ENCODE data around the gene NKAIN2. TPM values are rescaled to one million over a fixed set of nuclear protein-coding genes. Genes with fewer than 3 reads are reported as not detected.

NKAIN2 gene
- total and polyA plus RNA-seq, 2 donors (not counting 3 experiments of a cell fraction or from before 2014, with no cell fraction given), result 0.03 TPM; not detected in 1

GRCh38 chr6:123849406-123849805 lies 45.7 kb downstream of the NKAIN2 start:
- intact Hi-C loops (cut with micrococcal nuclease), result no loop called here
- dilution Hi-C loops (cut with MboI; ENCODE audit: extremely low pct_ligation_motif_present, low sequenced_read_pairs), result no loop called here
- no TSS peak for BruUV-seq (replicated peaks)

More at GRCh38 chr6:123849406-123849805, 45.7 kb downstream of the NKAIN2 start:
- Histone ChIP-seq H3K9me1 (replicated peaks; ENCODE audit: control insufficient read depth, extremely low read depth, insufficient read depth, low read length) (no peaks in the 10 kb centered on the region), H4K20me1 (replicated peaks; ENCODE audit: control insufficient read depth, extremely low read depth, insufficient read depth, low read length) (no peaks in the 10 kb centered on the region), H3K9ac (replicated peaks; ENCODE audit: extremely low read depth, insufficient read depth, low read length) (no peak overlapping the region), H3K4me2 (ENCODE audit: insufficient read depth, low read length) (no peak overlapping the region), H3K4me3 (replicated peaks in 1 of 3; ENCODE audit: insufficient read depth in 1 of 3, low read depth in 1 of 3, low read length in 3 of 3) (no peak overlapping the region), H3K9me3 (replicated peaks; ENCODE audit: control insufficient read depth, insufficient read depth, low read length) (no peaks in the 10 kb centered on the region), H2AFZ (ENCODE audit: low read depth, low read length) (no peak overlapping the region), H3K79me2 (ENCODE audit: control insufficient read depth, insufficient read depth, low read length) (no peaks in the 10 kb centered on the region), H3K27ac (ENCODE audit: insufficient read depth, low read depth, low read length) (no peak overlapping the region), H3K36me3 (ENCODE audit: control insufficient read depth in 2 of 2, extremely low read depth in 1 of 2, insufficient read depth in 2 of 2, low read length in 2 of 2) (no peaks in the 10 kb centered on the region), H3K27me3 (ENCODE audit: control insufficient read depth in 2 of 2, insufficient read depth in 2 of 2, low read length in 2 of 2) (no peaks in the 10 kb centered on the region), H3K4me1 (ENCODE audit: control insufficient read depth, extremely low read depth, insufficient read depth, low read length) (no peaks in the 10 kb centered on the region)
- no peak for FAIRE-seq
- ChIA-PET POLR2A (no interaction called here), CTCF (interaction anchor here (1.7 kb wide), 1 partner anchor 47 kb away, joined by 5 read pairs; no protein-coding TSS in a partner anchor)
- no peak for DNase-seq (ENCODE audit: low read depth, low spot score)
- TF ChIP-seq POLR2AphosphoS5 (IDR thresholded peaks at IDR 0.05; ENCODE audit: insufficient read depth, low read depth, low read length) (no peak), EZH2 (IDR thresholded peaks at IDR 0.05; ENCODE audit: borderline replicate concordance, low read depth, low read length, severe bottlenecking) (no peak), MAX (IDR thresholded peaks at IDR 0.05; ENCODE audit: insufficient read depth, insufficient read length) (no peak), MYC (IDR thresholded peaks at IDR 0.05; ENCODE audit: low read depth, low read length) (no peak), FOS (IDR thresholded peaks at IDR 0.05; ENCODE audit: borderline replicate concordance, insufficient read depth, low read length) (no peak), CTCF (IDR thresholded peaks at IDR 0.05; ENCODE audit: extremely low read depth in 1 of 2, insufficient read depth in 1 of 2, low read depth in 1 of 2, low read length in 2 of 2) (no peak), GATA2 (IDR thresholded peaks at IDR 0.05; ENCODE audit: insufficient read depth, insufficient read length, low read depth, low read length) (no peak), JUN (IDR thresholded peaks at IDR 0.05; ENCODE audit: borderline replicate concordance, insufficient read depth, insufficient read length, low read depth) (no peak), POLR2A (IDR thresholded peaks at IDR 0.05; ENCODE audit: low read depth, low read length) (no peak)
